Left ventricle myocardium inferior (tissue), 1 donor: ENCODE data around the gene PLD4. TPM values are rescaled to one million over a fixed set of nuclear protein-coding genes. Genes with fewer than 3 reads are reported as not detected.

Experiments
- DNase-seq: peaks from one replicate; pipeline ENCODE4 v3.0.0-alpha.2; 2020
- H3K27ac ChIP-seq: fragments of 200-600 bp; replicated peaks from 2 replicates; pipeline ENCODE4 v1.8.0; 2021
- H3K27me3 ChIP-seq: fragments of 200-600 bp; 2 replicates; pipeline ENCODE4 v1.8.0; 2021; ENCODE audit warnings: low read depth
- H3K36me3 ChIP-seq: fragments of 200-600 bp; 2 replicates; pipeline ENCODE4 v1.8.0; 2021
- H3K4me1 ChIP-seq: fragments of 200-600 bp; 2 replicates; pipeline ENCODE4 v1.8.0; 2021
- H3K4me3 ChIP-seq: fragments of 200-600 bp; 2 replicates; pipeline ENCODE4 v1.8.0; 2021; ENCODE audit warnings: mild to moderate bottlenecking, moderate library complexity
- H3K9me3 ChIP-seq: fragments of 200-600 bp; replicated peaks from 2 replicates; pipeline ENCODE4 v1.8.0; 2021
- CTCF ChIP-seq: fragments of 200-600 bp; IDR thresholded peaks from 2 replicates; pipeline ENCODE4 v1.8.0; 2021; ENCODE audit warnings: antibody characterized with exemption, mild to moderate bottlenecking, borderline replicate concordance
- intact Hi-C: fragments of 100-400 bp; cut with micrococcal nuclease; formaldehyde crosslinking; loops from one replicate; pipeline ENCODE4 v1.11.0; 2022
- total RNA-seq: library from RNA; stranded (reverse); fragmentation: NEBNext Ultra II Directional; extraction: Animal tissue kit (Norgen Biotek cat#: 25700); gene quantifications from one replicate; pipeline ENCODE4 v1.2.1, GENCODE V29; 2021
- donor health status: DM: no; HTN: yes; CAD: no; lungs with severe emphysema.

Gene PLD4
- total RNA-seq, 1 donor from 2014 or later = 0.44 TPM

GRCh38 chr14:104979758-104980610 is 55.3 kb downstream of the PLD4 start:
- Histone ChIP-seq H3K27me3 (peaks cover 28% of the 10 kb centered on the region), H3K36me3 (no peaks in the 10 kb centered on the region), H3K27ac (peak overlapping the region; percentile 18), H3K4me3 (no peak overlapping the region), H3K9me3 (no peaks in the 10 kb centered on the region), H3K4me1 (peaks cover 48% of the 10 kb centered on the region)
- peak; percentile 69 for DNase-seq
- TF ChIP-seq CTCF = no peak
- intact Hi-C loops = loop anchor here (10.0 kb wide), 1 partner anchor 55 kb away; no protein-coding TSS in a partner anchor

GRCh38 chr14:104980611-104981531 is 56.2 kb downstream of the PLD4 start:
- H3K36me3 ChIP-seq = no peaks in the 10 kb centered on the region
- DNase-seq = no peak
- no peak for TF ChIP-seq CTCF
- peak overlapping the region; percentile 18 for H3K27ac ChIP-seq
- H3K4me1 ChIP-seq = peaks cover 42% of the 10 kb centered on the region
- H3K9me3 ChIP-seq = no peaks in the 10 kb centered on the region
- H3K27me3 ChIP-seq = peaks cover 19% of the 10 kb centered on the region
- no peak overlapping the region for H3K4me3 ChIP-seq
- intact Hi-C loops = no loop called here

GRCh38 chr14:104981699-104982541 is 57.2 kb downstream of the PLD4 start:
- H3K9me3 ChIP-seq = no peaks in the 10 kb centered on the region
- intact Hi-C loops = no loop called here
- no peak overlapping the region for H3K27ac ChIP-seq
- H3K4me1 ChIP-seq = peaks cover 42% of the 10 kb centered on the region
- no peaks in the 10 kb centered on the region for H3K36me3 ChIP-seq
- no peak for TF ChIP-seq CTCF
- no peak overlapping the region for H3K4me3 ChIP-seq
- H3K27me3 ChIP-seq = peaks cover 11% of the 10 kb centered on the region
- no peak for DNase-seq

- H3K4me3 ChIP-seq = no peak overlapping the region
- intact Hi-C loops = no loop called here
Observed at GRCh38 chr14:104982548-104983230, 58.0 kb downstream of the PLD4 start.

More at GRCh38 chr14:104982548-104983230, 58.0 kb downstream of the PLD4 start:
- H3K27me3 ChIP-seq = peaks cover 3% of the 10 kb centered on the region
- H3K36me3 ChIP-seq = no peaks in the 10 kb centered on the region
- DNase-seq = no peak
- peaks cover 37% of the 10 kb centered on the region for H3K4me1 ChIP-seq
- no peak for TF ChIP-seq CTCF
- no peaks in the 10 kb centered on the region for H3K9me3 ChIP-seq
- no peak overlapping the region for H3K27ac ChIP-seq

Other genes with a start within 250 kb of the PLD4 start
- gene INF2, start 235.3 kb upstream of the PLD4 start, total RNA-seq = 28.5 TPM
- 218 TPM for gene ADSS1, start 200.7 kb upstream of the PLD4 start, total RNA-seq
- 55.6 TPM for gene SIVA1, start 171.7 kb upstream of the PLD4 start, total RNA-seq
- 144 TPM for gene AKT1, start 129.1 kb upstream of the PLD4 start, total RNA-seq
- 5.7 TPM for gene ZBTB42, start 123.8 kb upstream of the PLD4 start, total RNA-seq
- 11.7 TPM for gene CEP170B, start 59.6 kb upstream of the PLD4 start, total RNA-seq
- gene AHNAK2, start 53.5 kb downstream of the PLD4 start, total RNA-seq = 2.5 TPM
- 2.4 TPM for gene CLBA1, start 60.9 kb downstream of the PLD4 start, total RNA-seq
- 2.0 TPM for gene CDCA4, start 96.2 kb downstream of the PLD4 start, total RNA-seq
- gene GPR132, start 140.6 kb downstream of the PLD4 start, total RNA-seq = 1.0 TPM
- gene JAG2, start 243.9 kb downstream of the PLD4 start, total RNA-seq = 26.1 TPM